Measurements from ENCODE around the gene HERC3.

- TF ChIP-seq NANOG (IDR thresholded peaks at IDR 0.05; ENCODE audit: borderline replicate concordance) (no peak), POLR2AphosphoS5 (IDR thresholded peaks at IDR 0.05; ENCODE audit: low read depth) (no peak), EZH2 (IDR thresholded peaks at IDR 0.05; ENCODE audit: low read depth, unreplicated experiment) (no peak)
- TF ChIP-seq, protein P1, sequence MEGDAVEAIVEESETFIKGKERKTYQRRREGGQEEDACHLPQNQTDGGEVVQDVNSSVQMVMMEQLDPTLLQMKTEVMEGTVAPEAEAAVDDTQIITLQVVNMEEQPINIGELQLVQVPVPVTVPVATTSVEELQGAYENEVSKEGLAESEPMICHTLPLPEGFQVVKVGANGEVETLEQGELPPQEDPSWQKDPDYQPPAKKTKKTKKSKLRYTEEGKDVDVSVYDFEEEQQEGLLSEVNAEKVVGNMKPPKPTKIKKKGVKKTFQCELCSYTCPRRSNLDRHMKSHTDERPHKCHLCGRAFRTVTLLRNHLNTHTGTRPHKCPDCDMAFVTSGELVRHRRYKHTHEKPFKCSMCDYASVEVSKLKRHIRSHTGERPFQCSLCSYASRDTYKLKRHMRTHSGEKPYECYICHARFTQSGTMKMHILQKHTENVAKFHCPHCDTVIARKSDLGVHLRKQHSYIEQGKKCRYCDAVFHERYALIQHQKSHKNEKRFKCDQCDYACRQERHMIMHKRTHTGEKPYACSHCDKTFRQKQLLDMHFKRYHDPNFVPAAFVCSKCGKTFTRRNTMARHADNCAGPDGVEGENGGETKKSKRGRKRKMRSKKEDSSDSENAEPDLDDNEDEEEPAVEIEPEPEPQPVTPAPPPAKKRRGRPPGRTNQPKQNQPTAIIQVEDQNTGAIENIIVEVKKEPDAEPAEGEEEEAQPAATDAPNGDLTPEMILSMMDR (conservative IDR thresholded peaks at IDR 0.05; ENCODE audit: low read depth in 2 of 2): no peak
These were observed 160.5 kb downstream of the HERC3 start for GRCh38 chr4:88752754-88753153.
